IMR-90 (cell line): Measurements from ENCODE around the gene DOCK2. TPM values are rescaled to one million over a fixed set of nuclear protein-coding genes. Genes with fewer than 3 reads are reported as not detected.

ENCODE experiments used
- ATAC-seq: fragments of 200-7000 bp; cut with Tn5 transposase; 2 replicates; pipeline ENCODE4 v1.9.1; 2020; ENCODE audit warnings: low read depth, mild to moderate bottlenecking, moderate library complexity
- BruUV-seq: library from RNA; stranded (reverse); fragments of 400-500 nt; replicated peaks from 2 replicates; lab custom pipeline; 2021; lab: Mats Ljungman, UMichigan
- CTCF ChIA-PET: fragments of 300-600 bp; formaldehyde crosslinking; extraction: SDS; loops from one replicate; lab custom pipeline; 2021; ENCODE audit warnings: antibody characterized with exemption; lab: Yijun Ruan, JAX
- POLR2A ChIA-PET: fragments of 300-600 bp; sonication (Branson Sonifier 250); formaldehyde crosslinking; loops from one replicate; lab custom pipeline; 2022; ENCODE audit warnings: antibody characterized with exemption; ENCODE audit not compliant: unreplicated experiment; lab: Charles Lee
- DNase-seq: peaks from one replicate; pipeline ENCODE4 v3.0.0; 2013
- H2AFZ ChIP-seq: replicated peaks from 2 replicates; pipeline ENCODE3; 2013; ENCODE audit warnings: low read length, mild to moderate bottlenecking; ENCODE audit not compliant: poor library complexity
- H2AK5ac ChIP-seq: 2 replicates; pipeline ENCODE4 v1.6.1; 2013; ENCODE audit warnings: low read depth, low read length, inconsistent platforms
- H2AK9ac ChIP-seq: replicated peaks from 2 replicates; pipeline ENCODE3; 2013; ENCODE audit warnings: mild to moderate bottlenecking, low read depth, low read length, moderate library complexity; ENCODE audit not compliant: poor library complexity
- H2BK120ac ChIP-seq: 2 replicates; pipeline ENCODE4 v1.6.1; 2013; ENCODE audit warnings: low read depth, low read length, inconsistent platforms
- H2BK15ac ChIP-seq: 3 replicates; pipeline ENCODE4 v1.6.1; 2013; ENCODE audit warnings: low read depth, low read length, inconsistent platforms
- H2BK20ac ChIP-seq: 2 replicates; pipeline ENCODE4 v1.6.1; 2013; ENCODE audit warnings: low read depth, mild to moderate bottlenecking, inconsistent platforms, low read length, moderate library complexity
- H2BK5ac ChIP-seq: 2 replicates; pipeline ENCODE4 v1.6.1; 2013; ENCODE audit warnings: mild to moderate bottlenecking, low read depth, low read length, inconsistent platforms; ENCODE audit not compliant: poor library complexity, severe bottlenecking
- H3K14ac ChIP-seq: replicated peaks from 2 replicates; pipeline ENCODE4 v1.6.1; 2013; ENCODE audit warnings: low read depth, low read length, inconsistent platforms
- H3K18ac ChIP-seq: 2 replicates; pipeline ENCODE4 v1.6.1; 2013; ENCODE audit warnings: low read depth, low read length, control low read depth
- H3K23ac ChIP-seq: 2 replicates; pipeline ENCODE4 v1.6.1; 2013; ENCODE audit warnings: low read depth, low read length, inconsistent platforms
- H3K27ac ChIP-seq: 2 replicates; pipeline ENCODE4 v1.5.1; 2013; ENCODE audit warnings: mild to moderate bottlenecking, control low read depth, low read length; ENCODE audit not compliant: insufficient read depth
- H3K27me3 ChIP-seq: 2 replicates; pipeline ENCODE4 v1.6.1; 2013; ENCODE audit warnings: low read length; ENCODE audit not compliant: control insufficient read depth, insufficient read depth
- H3K36me3 ChIP-seq: 2 replicates; pipeline ENCODE4 v1.6.1; 2013; ENCODE audit warnings: low read length, mixed read lengths; ENCODE audit not compliant: control insufficient read depth, insufficient read depth
- H3K4ac ChIP-seq: 2 replicates; pipeline ENCODE4 v1.6.1; 2013; ENCODE audit warnings: low read depth, low read length, inconsistent platforms
- H3K4me1 ChIP-seq: 2 replicates; pipeline ENCODE4 v1.6.1; 2013; ENCODE audit warnings: low read length, mixed read lengths; ENCODE audit not compliant: control insufficient read depth, insufficient read depth
- H3K4me2 ChIP-seq: 2 replicates; pipeline ENCODE4 v1.6.1; 2013; ENCODE audit warnings: low read depth, mild to moderate bottlenecking, control low read depth, low read length, moderate library complexity
- H3K4me3 ChIP-seq: 2 replicates; pipeline ENCODE4 v1.5.1; 2013; ENCODE audit warnings: low read depth, mild to moderate bottlenecking, control low read depth, low read length, moderate library complexity; ENCODE audit not compliant: insufficient read depth
- H3K56ac ChIP-seq: 2 replicates; pipeline ENCODE4 v1.6.1; 2013; ENCODE audit warnings: low read length, inconsistent platforms; ENCODE audit not compliant: insufficient read depth; ENCODE audit errors: extremely low read depth
- H3K79me1 ChIP-seq, 2 experiments: 2 replicates each; pipeline ENCODE4 v1.6.1; 2013; ENCODE audit warnings: low read length in 2 of 2, inconsistent platforms in 1 of 2, low read depth in 1 of 2
- H3K9ac ChIP-seq: 2 replicates; pipeline ENCODE4 v1.6.1; 2013; ENCODE audit warnings: low read depth, low read length, control low read depth
- H3K9me1 ChIP-seq: 2 replicates; pipeline ENCODE4 v1.6.1; 2013; ENCODE audit warnings: low read length, inconsistent platforms; ENCODE audit not compliant: insufficient read depth
- H3K9me3 ChIP-seq: 2 replicates; pipeline ENCODE4 v1.6.1; 2013; ENCODE audit warnings: low read length; ENCODE audit not compliant: control insufficient read depth, insufficient read depth
- H4K20me1 ChIP-seq: 2 replicates; pipeline ENCODE4 v1.6.1; 2013; ENCODE audit warnings: low read length, inconsistent platforms; ENCODE audit not compliant: insufficient read depth
- H4K5ac ChIP-seq: 2 replicates; pipeline ENCODE4 v1.6.1; 2013; ENCODE audit warnings: mild to moderate bottlenecking, low read depth, low read length, control low read depth
- H4K8ac ChIP-seq, 2 experiments: 2 replicates each; pipeline ENCODE4 v1.6.1; 2013; ENCODE audit warnings: low read depth in 2 of 2, low read length in 2 of 2, control low read depth in 1 of 2, inconsistent platforms in 1 of 2
- H4K91ac ChIP-seq: 2 replicates; pipeline ENCODE4 v1.6.1; 2013; ENCODE audit warnings: low read depth, low read length, inconsistent platforms; ENCODE audit not compliant: insufficient read depth
- BHLHE40 ChIP-seq: fragments of 150-350 bp; IDR thresholded peaks from 2 replicates; pipeline ENCODE4 v1.6.1; 2016; ENCODE audit warnings: mild to moderate bottlenecking, low read depth, low read length
- CEBPB ChIP-seq: IDR thresholded peaks from 2 replicates; pipeline ENCODE4 v1.6.1; 2012; ENCODE audit warnings: low read depth, low read length, improper control_type of control experiment
- CHD1 ChIP-seq: IDR thresholded peaks from 2 replicates; pipeline ENCODE4 v1.6.1; 2012; ENCODE audit warnings: low read depth, low read length, improper control_type of control experiment
- CTCF ChIP-seq: conservative IDR thresholded peaks from 2 replicates; pipeline ENCODE4 v1.5.1; 2012; ENCODE audit warnings: mild to moderate bottlenecking, low read depth, low read length, improper control_type of control experiment
- ELK1 ChIP-seq: fragments of 150-350 bp; IDR thresholded peaks from 2 replicates; pipeline ENCODE4 v1.6.1; 2016; ENCODE audit warnings: low read depth, mild to moderate bottlenecking, low read length, moderate library complexity, borderline replicate concordance
- MXI1 ChIP-seq: IDR thresholded peaks from 2 replicates; pipeline ENCODE4 v1.6.1; 2012; ENCODE audit warnings: low read depth, mild to moderate bottlenecking, low read length, moderate library complexity, borderline replicate concordance
- NFE2L2 ChIP-seq: fragments of 150-350 bp; IDR thresholded peaks from 2 replicates; pipeline ENCODE4 v1.6.1; 2016; ENCODE audit warnings: low read depth, mild to moderate bottlenecking, low read length
- RCOR1 ChIP-seq: IDR thresholded peaks from 2 replicates; pipeline ENCODE4 v1.6.1; 2012; ENCODE audit warnings: mild to moderate bottlenecking, low read length, improper control_type of control experiment; ENCODE audit not compliant: insufficient replicate concordance
- SMC3 ChIP-seq: fragments of 150-350 bp; IDR thresholded peaks from 2 replicates; pipeline ENCODE4 v1.6.1; 2016; ENCODE audit warnings: low read depth, mild to moderate bottlenecking, antibody characterized with exemption, low read length, moderate library complexity
- dilution Hi-C: fragments of 300-500 bp; cut with HindIII; formaldehyde crosslinking; loops from one replicate; pipeline ENCODE4 v1.14.3; 2018; ENCODE audit warnings: low sequenced_read_pairs; ENCODE audit not compliant: unreplicated experiment
- in situ Hi-C: fragments of 300-500 bp; cut with MboI; formaldehyde crosslinking; loops from 3 replicates; pipeline ENCODE4 v1.14.3; 2019; ENCODE audit warnings: low sequenced_read_pairs, inconsistent platforms, mixed read lengths
- intact Hi-C: fragments of 100-400 bp; cut with micrococcal nuclease; formaldehyde crosslinking; loops from 2 replicates; pipeline ENCODE4 v1.10.0; 2022
- polyA plus RNA-seq, 3 experiments: library from polyadenylated mRNA; depleted of rRNA; stranded (reverse); fragments of >200 nt; gene quantifications; 2 replicates each; pipeline ENCODE4 v1.2.3, GENCODE V29; 2012; ENCODE audit warnings: low replicate concordance in 1 of 3
- total RNA-seq: library from RNA; depleted of rRNA; stranded (reverse); fragments of >200 nt; gene quantifications from 2 replicates; pipeline ENCODE4 v1.2.3, GENCODE V29; 2012

DOCK2 gene
- total and polyA plus RNA-seq, 2 of the 4 experiments (the other 2 are of a cell fraction), result 0.72 to 3.0 TPM

DNA sequence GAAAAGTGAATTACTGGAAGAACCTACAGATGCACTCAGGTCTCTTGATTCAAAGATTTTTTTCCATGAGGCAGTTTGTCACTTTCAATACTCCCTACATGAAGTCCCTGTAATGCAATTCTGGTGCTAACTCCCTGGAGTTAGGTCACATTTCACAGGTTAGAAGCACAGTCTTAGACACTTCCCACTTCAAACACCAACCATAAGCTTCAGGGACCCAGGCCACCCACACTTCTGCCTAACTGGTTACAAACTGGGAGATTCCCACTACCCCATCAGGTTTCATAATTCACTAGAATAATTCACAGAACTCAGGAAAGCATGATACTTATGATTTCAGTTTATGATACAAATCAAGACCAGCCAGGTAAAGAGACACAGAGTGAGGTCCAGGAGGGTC lies 439.7 kb downstream of the DOCK2 start:
- H2BK5ac ChIP-seq, result no peak overlapping the region
- no peak overlapping the region for H4K8ac ChIP-seq
- no peak overlapping the region for H3K56ac ChIP-seq
- DNase-seq (no peak), ATAC-seq (no peak)
- intact Hi-C loops, result loop anchor here (10.0 kb wide), 1 partner anchor 1092 kb away; no protein-coding TSS in a partner anchor
- H3K4ac ChIP-seq, result no peak overlapping the region
- H3K9me3 ChIP-seq, result no peaks in the 10 kb centered on the region
- H3K27me3 ChIP-seq, result peaks cover 2% of the 10 kb centered on the region
- ChIA-PET CTCF (interaction anchor here (0.6 kb wide), 1 partner anchor 8 kb away, joined by 3 read pairs; no protein-coding TSS in a partner anchor), POLR2A (no interaction called here)
- BruUV-seq, result no TSS peak
- in situ Hi-C loops, result no loop called here
- H3K27ac ChIP-seq, result no peak overlapping the region
- no peak overlapping the region for H3K9ac ChIP-seq
- no peak overlapping the region for H2BK120ac ChIP-seq
- no peak overlapping the region for H2BK15ac ChIP-seq
- dilution Hi-C loops, result no loop called here
- H4K91ac ChIP-seq, result no peak overlapping the region
- no peak overlapping the region for H2AFZ ChIP-seq
- no peak overlapping the region for H2AK9ac ChIP-seq
- H3K36me3 ChIP-seq, result no peaks in the 10 kb centered on the region
- H3K18ac ChIP-seq, result no peak overlapping the region
- no peaks in the 10 kb centered on the region for H4K20me1 ChIP-seq
- H4K5ac ChIP-seq, result no peak overlapping the region
- no peak overlapping the region for H2AK5ac ChIP-seq
- H3K9me1 ChIP-seq, result no peaks in the 10 kb centered on the region
- TF ChIP-seq SMC3 (no peak), CEBPB (no peak), CHD1 (no peak), BHLHE40 (no peak), ELK1 (no peak), MXI1 (no peak), CTCF (no peak), RCOR1 (no peak), NFE2L2 (no peak)
- no peak overlapping the region for H3K23ac ChIP-seq
- no peak overlapping the region for H3K14ac ChIP-seq
- no peak overlapping the region for H3K4me3 ChIP-seq
- H3K4me2 ChIP-seq, result no peak overlapping the region
- no peaks in the 10 kb centered on the region for H3K79me1 ChIP-seq
- H2BK20ac ChIP-seq, result no peak overlapping the region
- H3K4me1 ChIP-seq, result no peaks in the 10 kb centered on the region
